Measurements from ENCODE around the gene MPC2.

- TF ChIP-seq CTCF (IDR thresholded peaks at IDR 0.05) (no peak), POLR2A (IDR thresholded peaks at IDR 0.05) (no peak)
Measured at GRCh38 chr1:167881069-167881468, 55.8 kb downstream of the MPC2 start.
